Measurements from ENCODE around the gene CD52. TPM values are rescaled to one million over a fixed set of nuclear protein-coding genes. Genes with fewer than 3 reads are reported as not detected.

CD52 gene
- total RNA-seq, 1 experiment from 2014 or later: 2.0 TPM

DNA sequence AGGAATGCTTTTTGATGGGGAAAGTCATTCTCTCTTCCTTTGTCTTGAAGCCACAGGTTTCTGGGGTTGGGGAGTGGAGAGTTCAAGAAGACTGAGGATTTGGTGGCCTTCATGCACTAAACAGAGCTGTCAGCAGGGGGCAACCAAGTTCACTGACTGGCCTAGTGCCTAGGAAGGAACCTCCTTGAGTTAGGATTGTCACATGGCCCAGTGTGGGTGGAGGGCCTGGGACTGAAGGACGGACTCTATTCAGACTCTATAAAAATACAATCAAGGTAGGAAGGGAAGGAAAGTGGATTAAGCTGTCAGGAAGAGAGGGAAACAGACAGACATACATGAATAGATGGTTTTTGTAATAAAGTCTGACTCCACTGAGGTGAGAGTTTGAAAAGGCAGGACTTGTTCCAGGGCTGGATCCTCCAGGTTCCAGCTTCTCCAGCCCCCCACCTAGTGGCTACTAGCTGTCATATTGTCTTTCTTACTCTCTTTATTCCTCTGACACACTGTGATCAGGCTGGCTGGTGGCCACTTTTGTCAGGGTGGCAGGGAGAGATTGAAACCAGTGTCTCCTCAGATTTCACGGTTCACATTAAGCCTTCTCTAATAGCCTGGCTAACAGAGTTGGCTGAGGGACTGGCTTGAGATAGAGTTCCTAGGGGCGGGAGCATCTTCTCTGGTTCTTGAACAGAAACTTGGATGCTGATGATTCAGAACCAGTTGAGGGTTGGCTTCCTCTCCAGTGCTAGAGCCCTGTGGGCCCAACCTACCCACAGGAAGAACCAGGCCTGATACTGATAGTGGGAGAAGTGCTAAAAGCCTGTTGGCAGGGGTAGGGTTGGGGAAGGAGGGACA is 42.0 kb upstream of the CD52 start:
- ChIA-PET CTCF (interaction anchor here (0.6 to 3.9 kb wide), 24 partner anchors 8 to 240 kb away, joined by 3 to 47 read pairs (median 4); partner anchors contain the start of gene CEP85), POLR2A (interaction anchor here (1.2 kb wide), 1 partner anchor 9 kb away, joined by 4 read pairs; no protein-coding TSS in a partner anchor), RAD21 (ENCODE audit: low non-redundant PET in 1 of 2, low total read pairs in 2 of 2, uncharacterized antibody in 2 of 2, unreplicated experiment in 2 of 2) (interaction anchor here (0.7 to 1.1 kb wide), 3 partner anchors 46 to 141 kb away, joined by 3 to 4 read pairs (median 3); no protein-coding TSS in a partner anchor)
- DNase-seq (ENCODE audit: low read depth, low spot score) (peak; percentile 80), ATAC-seq (peak; percentile 56)
- no peaks in the 10 kb centered on the region for H3K27me3 ChIP-seq (ENCODE audit: insufficient read depth, low read length)
- no TSS peak for BruUV-seq (replicated peaks)
- H3K4me1 ChIP-seq (ENCODE audit: control insufficient read depth in 1 of 2, insufficient read depth in 2 of 2, low read length in 2 of 2): peaks cover 27 to 63% of the 10 kb centered on the region in 2 experiments
- peaks cover 33 to 51% of the 10 kb centered on the region in 2 experiments for H3K36me3 ChIP-seq (ENCODE audit: control insufficient read depth in 1 of 2, insufficient read depth in 2 of 2, low read length in 2 of 2)
- no peak overlapping the region for H3K4me3 ChIP-seq (replicated peaks in 1 of 2; ENCODE audit: low read depth in 1 of 2, low read length in 2 of 2)
- no peaks in the 10 kb centered on the region for H3K9me2 ChIP-seq (ENCODE audit: insufficient read depth)
- H3K9me3 ChIP-seq (ENCODE audit: control insufficient read depth in 1 of 2, insufficient read depth in 1 of 2, low read depth in 1 of 2, low read length in 2 of 2): no peaks in the 10 kb centered on the region
- H3K4me2 ChIP-seq (ENCODE audit: low read length): peak overlapping the region; percentile 59
- peaks cover 12% of the 10 kb centered on the region for H3K79me2 ChIP-seq (ENCODE audit: insufficient read depth, low read length)
- no peaks in the 10 kb centered on the region for H4K20me1 ChIP-seq (ENCODE audit: insufficient read depth)
- peak overlapping the region; percentile 32 for H3K9ac ChIP-seq (ENCODE audit: low read length)
- intact Hi-C loops (cut with micrococcal nuclease): loop anchor here (1.0 to 5.0 kb wide), 3 partner anchors 45 to 239 kb away; no protein-coding TSS in a partner anchor
- no peak for TF ChIP-seq EGR1 (IDR thresholded peaks at IDR 0.05; ENCODE audit: low read depth)
- TF ChIP-seq, protein P1, sequence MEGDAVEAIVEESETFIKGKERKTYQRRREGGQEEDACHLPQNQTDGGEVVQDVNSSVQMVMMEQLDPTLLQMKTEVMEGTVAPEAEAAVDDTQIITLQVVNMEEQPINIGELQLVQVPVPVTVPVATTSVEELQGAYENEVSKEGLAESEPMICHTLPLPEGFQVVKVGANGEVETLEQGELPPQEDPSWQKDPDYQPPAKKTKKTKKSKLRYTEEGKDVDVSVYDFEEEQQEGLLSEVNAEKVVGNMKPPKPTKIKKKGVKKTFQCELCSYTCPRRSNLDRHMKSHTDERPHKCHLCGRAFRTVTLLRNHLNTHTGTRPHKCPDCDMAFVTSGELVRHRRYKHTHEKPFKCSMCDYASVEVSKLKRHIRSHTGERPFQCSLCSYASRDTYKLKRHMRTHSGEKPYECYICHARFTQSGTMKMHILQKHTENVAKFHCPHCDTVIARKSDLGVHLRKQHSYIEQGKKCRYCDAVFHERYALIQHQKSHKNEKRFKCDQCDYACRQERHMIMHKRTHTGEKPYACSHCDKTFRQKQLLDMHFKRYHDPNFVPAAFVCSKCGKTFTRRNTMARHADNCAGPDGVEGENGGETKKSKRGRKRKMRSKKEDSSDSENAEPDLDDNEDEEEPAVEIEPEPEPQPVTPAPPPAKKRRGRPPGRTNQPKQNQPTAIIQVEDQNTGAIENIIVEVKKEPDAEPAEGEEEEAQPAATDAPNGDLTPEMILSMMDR (IDR thresholded peaks at IDR 0.05 in 2 of 3, conservative IDR thresholded peaks at IDR 0.05 in 1 of 3; ENCODE audit: borderline replicate concordance in 1 of 3, insufficient read depth in 1 of 3, low read depth in 2 of 3, low read length in 2 of 3): peak in 2 of 3 experiments; percentile 69 to 79; a peak in 4 of 6 replicates
- H3K27ac ChIP-seq (ENCODE audit: low read depth, low read length): peak overlapping the region; percentile 60
- H2AFZ ChIP-seq (ENCODE audit: low read depth, low read length, poor library complexity, severe bottlenecking): no peak overlapping the region

DNA sequence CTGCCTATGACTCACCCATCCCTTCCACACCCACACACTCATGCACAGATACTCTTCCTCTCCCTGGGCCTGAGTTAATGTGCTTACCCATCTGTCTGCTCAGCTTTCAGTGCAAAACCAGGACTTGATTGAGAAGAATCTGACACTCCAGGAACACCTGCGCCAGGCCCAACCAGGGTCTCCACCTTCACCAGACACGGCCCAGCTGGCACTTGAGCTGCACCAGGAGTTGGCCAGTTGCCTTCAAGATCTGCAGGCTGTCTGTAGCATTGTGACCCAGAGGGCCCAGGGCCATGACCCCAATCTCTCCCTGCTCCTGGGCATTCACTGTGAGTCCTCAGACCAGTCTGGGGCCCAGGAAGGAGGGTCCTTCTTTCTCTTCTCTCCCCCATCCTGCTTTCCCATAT is 41.3 kb upstream of the CD52 start:
- peaks cover 18% of the 10 kb centered on the region for H3K79me2 ChIP-seq (ENCODE audit: insufficient read depth, low read length)
- H3K4me1 ChIP-seq (ENCODE audit: control insufficient read depth in 1 of 2, insufficient read depth in 2 of 2, low read length in 2 of 2): peaks cover 27 to 69% of the 10 kb centered on the region in 2 experiments
- no peaks in the 10 kb centered on the region for H3K9me2 ChIP-seq (ENCODE audit: insufficient read depth)
- ChIA-PET POLR2A (interaction anchor here (1.2 kb wide), 1 partner anchor 9 kb away, joined by 4 read pairs; no protein-coding TSS in a partner anchor), RAD21 (ENCODE audit: low non-redundant PET in 1 of 2, low total read pairs in 2 of 2, uncharacterized antibody in 2 of 2, unreplicated experiment in 2 of 2) (interaction anchor here in 1 of 2 experiments (1.1 kb wide), 1 partner anchor 141 kb away, joined by 3 read pairs; no protein-coding TSS in a partner anchor), CTCF (interaction anchor here (0.6 to 3.9 kb wide), 18 partner anchors 9 to 241 kb away, joined by 3 to 47 read pairs (median 5); partner anchors contain the start of gene CEP85)
- intact Hi-C loops (cut with micrococcal nuclease): loop anchor here (5.0 kb wide), 1 partner anchor 239 kb away; no protein-coding TSS in a partner anchor
- no TSS peak for BruUV-seq (replicated peaks)
- TF ChIP-seq, protein P2, sequence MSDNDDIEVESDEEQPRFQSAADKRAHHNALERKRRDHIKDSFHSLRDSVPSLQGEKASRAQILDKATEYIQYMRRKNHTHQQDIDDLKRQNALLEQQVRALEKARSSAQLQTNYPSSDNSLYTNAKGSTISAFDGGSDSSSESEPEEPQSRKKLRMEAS (IDR thresholded peaks at IDR 0.05): no peak
- TF ChIP-seq CBX3 (IDR thresholded peaks at IDR 0.05; ENCODE audit: low read depth) (no peak), ZFX (IDR thresholded peaks at IDR 0.05) (no peak), EGR1 (IDR thresholded peaks at IDR 0.05; ENCODE audit: low read depth) (no peak)
- TF ChIP-seq, protein P1 (IDR thresholded peaks at IDR 0.05 in 2 of 3, conservative IDR thresholded peaks at IDR 0.05 in 1 of 3; ENCODE audit: borderline replicate concordance in 1 of 3, insufficient read depth in 1 of 3, low read depth in 2 of 3, low read length in 2 of 3): no peak
- H2AFZ ChIP-seq (ENCODE audit: low read depth, low read length, poor library complexity, severe bottlenecking): no peak overlapping the region
- H4K20me1 ChIP-seq (ENCODE audit: insufficient read depth): no peaks in the 10 kb centered on the region
- peak overlapping the region; percentile 60 for H3K27ac ChIP-seq (ENCODE audit: low read depth, low read length)
- DNase-seq (ENCODE audit: low read depth, low spot score) (no peak), ATAC-seq (no peak)
- peak overlapping the region; percentile 59 for H3K4me2 ChIP-seq (ENCODE audit: low read length)
- no peaks in the 10 kb centered on the region for H3K9me3 ChIP-seq (ENCODE audit: control insufficient read depth in 1 of 2, insufficient read depth in 1 of 2, low read depth in 1 of 2, low read length in 2 of 2)
- no peaks in the 10 kb centered on the region for H3K27me3 ChIP-seq (ENCODE audit: insufficient read depth, low read length)
- H3K36me3 ChIP-seq (ENCODE audit: control insufficient read depth in 1 of 2, insufficient read depth in 2 of 2, low read length in 2 of 2): peaks cover 27 to 45% of the 10 kb centered on the region in 2 experiments
- no peak overlapping the region for H3K4me3 ChIP-seq (replicated peaks in 1 of 2; ENCODE audit: low read depth in 1 of 2, low read length in 2 of 2)
- H3K9ac ChIP-seq (ENCODE audit: low read length): peak overlapping the region; percentile 32
